ENCODE results near the gene CAPZB.

CAPZB gene

GRCh38 chr1:19457607-19458006 lies 27.7 kb downstream of the CAPZB start:
- H3K9ac ChIP-seq (ENCODE audit: low read depth, low read length, poor library complexity, severe bottlenecking), result no peak overlapping the region
- H3F3A ChIP-seq (ENCODE audit: low read depth), result no peaks in the 10 kb centered on the region
- H2AFZ ChIP-seq (ENCODE audit: low read length), result no peak overlapping the region
- H3K9me3 ChIP-seq (ENCODE audit: insufficient read depth, low read depth, low read length), result no peaks in the 10 kb centered on the region
- peaks cover 3% of the 10 kb centered on the region; the same call in 1 of the 2 replicates for H3K36me3 ChIP-seq (ENCODE audit: insufficient read depth, low read length)
- H3K27me3 ChIP-seq (ENCODE audit: insufficient read depth, low read length, poor library complexity, severe bottlenecking), result no peaks in the 10 kb centered on the region
- H3K9me2 ChIP-seq (replicated peaks; ENCODE audit: low read depth, low read length), result no peaks in the 10 kb centered on the region
- no peak overlapping the region for H3K4me2 ChIP-seq (ENCODE audit: low read depth, low read length, poor library complexity, severe bottlenecking)
- TF ChIP-seq, protein P1, sequence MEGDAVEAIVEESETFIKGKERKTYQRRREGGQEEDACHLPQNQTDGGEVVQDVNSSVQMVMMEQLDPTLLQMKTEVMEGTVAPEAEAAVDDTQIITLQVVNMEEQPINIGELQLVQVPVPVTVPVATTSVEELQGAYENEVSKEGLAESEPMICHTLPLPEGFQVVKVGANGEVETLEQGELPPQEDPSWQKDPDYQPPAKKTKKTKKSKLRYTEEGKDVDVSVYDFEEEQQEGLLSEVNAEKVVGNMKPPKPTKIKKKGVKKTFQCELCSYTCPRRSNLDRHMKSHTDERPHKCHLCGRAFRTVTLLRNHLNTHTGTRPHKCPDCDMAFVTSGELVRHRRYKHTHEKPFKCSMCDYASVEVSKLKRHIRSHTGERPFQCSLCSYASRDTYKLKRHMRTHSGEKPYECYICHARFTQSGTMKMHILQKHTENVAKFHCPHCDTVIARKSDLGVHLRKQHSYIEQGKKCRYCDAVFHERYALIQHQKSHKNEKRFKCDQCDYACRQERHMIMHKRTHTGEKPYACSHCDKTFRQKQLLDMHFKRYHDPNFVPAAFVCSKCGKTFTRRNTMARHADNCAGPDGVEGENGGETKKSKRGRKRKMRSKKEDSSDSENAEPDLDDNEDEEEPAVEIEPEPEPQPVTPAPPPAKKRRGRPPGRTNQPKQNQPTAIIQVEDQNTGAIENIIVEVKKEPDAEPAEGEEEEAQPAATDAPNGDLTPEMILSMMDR (conservative IDR thresholded peaks at IDR 0.05; ENCODE audit: low read length), result no peak
- TF ChIP-seq EZH2phosphoT487 (IDR thresholded peaks at IDR 0.05; ENCODE audit: borderline replicate concordance), result no peak
- H3K79me2 ChIP-seq (ENCODE audit: insufficient read depth, low read length), result peaks cover 98% of the 10 kb centered on the region
- H4K20me1 ChIP-seq (ENCODE audit: insufficient read depth, low read length, poor library complexity, severe bottlenecking), result peaks cover 91% of the 10 kb centered on the region
- no peak overlapping the region for H3K4me3 ChIP-seq (ENCODE audit: low read length, poor library complexity, severe bottlenecking)
- peaks cover 28% of the 10 kb centered on the region for H3K4me1 ChIP-seq (ENCODE audit: insufficient read depth, low read length, poor library complexity, severe bottlenecking)

- H3K4me3 ChIP-seq (ENCODE audit: low read length, poor library complexity, severe bottlenecking), result no peak overlapping the region
- H3K79me2 ChIP-seq (ENCODE audit: insufficient read depth, low read length), result peaks cover 98% of the 10 kb centered on the region
- peaks cover 3% of the 10 kb centered on the region; the same call in 1 of the 2 replicates for H3K36me3 ChIP-seq (ENCODE audit: insufficient read depth, low read length)
- peaks cover 93% of the 10 kb centered on the region for H4K20me1 ChIP-seq (ENCODE audit: insufficient read depth, low read length, poor library complexity, severe bottlenecking)
- no peak overlapping the region for H3K9ac ChIP-seq (ENCODE audit: low read depth, low read length, poor library complexity, severe bottlenecking)
- H3F3A ChIP-seq (ENCODE audit: low read depth), result no peaks in the 10 kb centered on the region
- TF ChIP-seq, protein P1 (conservative IDR thresholded peaks at IDR 0.05; ENCODE audit: low read length), result no peak
- no peak for TF ChIP-seq EZH2phosphoT487 (IDR thresholded peaks at IDR 0.05; ENCODE audit: borderline replicate concordance)
- H3K4me2 ChIP-seq (ENCODE audit: low read depth, low read length, poor library complexity, severe bottlenecking), result no peak overlapping the region
- H3K27me3 ChIP-seq (ENCODE audit: insufficient read depth, low read length, poor library complexity, severe bottlenecking), result no peaks in the 10 kb centered on the region
- no peaks in the 10 kb centered on the region for H3K9me2 ChIP-seq (replicated peaks; ENCODE audit: low read depth, low read length)
- peaks cover 24% of the 10 kb centered on the region for H3K4me1 ChIP-seq (ENCODE audit: insufficient read depth, low read length, poor library complexity, severe bottlenecking)
- no peaks in the 10 kb centered on the region for H3K9me3 ChIP-seq (ENCODE audit: insufficient read depth, low read depth, low read length)
- H2AFZ ChIP-seq (ENCODE audit: low read length), result no peak overlapping the region
These were observed 28.3 kb downstream of the CAPZB start for GRCh38 chr1:19456968-19457441.

GRCh38 chr1:19455353-19455752 lies 30.0 kb downstream of the CAPZB start:
- H3K4me2 ChIP-seq (ENCODE audit: low read depth, low read length, poor library complexity, severe bottlenecking), result no peak overlapping the region
- peaks cover 99% of the 10 kb centered on the region for H3K79me2 ChIP-seq (ENCODE audit: insufficient read depth, low read length)
- H3F3A ChIP-seq (ENCODE audit: low read depth), result no peaks in the 10 kb centered on the region
- no peaks in the 10 kb centered on the region for H3K27me3 ChIP-seq (ENCODE audit: insufficient read depth, low read length, poor library complexity, severe bottlenecking)
- peaks cover 20% of the 10 kb centered on the region for H3K4me1 ChIP-seq (ENCODE audit: insufficient read depth, low read length, poor library complexity, severe bottlenecking)
- H2AFZ ChIP-seq (ENCODE audit: low read length), result no peak overlapping the region
- H3K4me3 ChIP-seq (ENCODE audit: low read length, poor library complexity, severe bottlenecking), result no peak overlapping the region
- peaks cover 94% of the 10 kb centered on the region for H4K20me1 ChIP-seq (ENCODE audit: insufficient read depth, low read length, poor library complexity, severe bottlenecking)
- no peak overlapping the region for H3K9ac ChIP-seq (ENCODE audit: low read depth, low read length, poor library complexity, severe bottlenecking)
- peaks cover 3% of the 10 kb centered on the region; the same call in 1 of the 2 replicates for H3K36me3 ChIP-seq (ENCODE audit: insufficient read depth, low read length)
- TF ChIP-seq EZH2phosphoT487 (IDR thresholded peaks at IDR 0.05; ENCODE audit: borderline replicate concordance), result no peak
- TF ChIP-seq, protein P1 (conservative IDR thresholded peaks at IDR 0.05; ENCODE audit: low read length), result no peak
- no peaks in the 10 kb centered on the region for H3K9me2 ChIP-seq (replicated peaks; ENCODE audit: low read depth, low read length)
- H3K9me3 ChIP-seq (ENCODE audit: insufficient read depth, low read depth, low read length), result no peaks in the 10 kb centered on the region

Data from Loucy (cell line).